Measurements from ENCODE around the gene DHRS9. TPM values are rescaled to one million over a fixed set of nuclear protein-coding genes. Genes with fewer than 3 reads are reported as not detected.

Gene DHRS9
- total and polyA plus RNA-seq, 2 of the 4 experiments (the other 2 are of a cell fraction), result not detected

DNA sequence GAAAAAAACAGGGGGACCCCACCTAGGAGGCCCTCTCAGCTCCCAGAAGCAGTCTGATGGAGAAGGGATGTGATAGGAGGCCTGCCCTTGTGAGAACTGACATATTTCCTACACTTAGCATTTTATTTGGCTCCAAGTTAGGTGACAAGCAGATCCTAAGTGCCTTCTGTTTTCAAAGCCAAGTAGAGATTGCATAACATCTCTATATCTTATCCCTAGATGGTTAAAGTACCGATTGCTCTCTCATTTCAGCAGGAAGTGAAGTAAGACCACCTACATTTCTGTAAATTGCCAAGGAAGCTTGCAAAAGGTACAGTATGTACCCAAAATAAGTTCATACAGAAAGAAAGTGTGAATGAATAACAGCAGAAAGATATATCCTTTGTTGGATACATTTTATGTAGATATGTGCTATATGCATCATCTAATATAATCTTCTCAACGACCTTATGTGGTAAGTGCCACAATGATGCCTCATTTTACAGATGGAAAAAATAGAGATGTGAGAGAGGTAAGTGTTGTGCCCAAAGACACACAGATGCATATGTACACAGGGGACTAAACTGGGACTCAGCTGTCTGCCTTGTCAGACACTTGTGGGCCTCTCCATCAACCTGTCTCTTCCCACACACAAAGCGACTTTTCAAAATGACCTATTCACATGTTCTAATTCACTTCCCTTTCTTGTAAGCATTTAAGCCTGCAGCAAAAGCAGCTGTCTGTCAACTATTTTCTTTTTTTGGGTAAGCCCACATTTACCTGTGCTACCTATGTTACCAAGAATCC is 38.9 kb downstream of the DHRS9 start:
- no peaks in the 10 kb centered on the region for H3K9me3 ChIP-seq (ENCODE audit: control insufficient read depth, insufficient read depth, low read length)
- H3K14ac ChIP-seq (replicated peaks; ENCODE audit: low read depth, low read length), result no peak overlapping the region
- ATAC-seq (ENCODE audit: low read depth), result no peak
- no peak overlapping the region for H3K4me2 ChIP-seq (ENCODE audit: low read depth, low read length)
- H3K27me3 ChIP-seq (ENCODE audit: control insufficient read depth, insufficient read depth, low read length), result no peaks in the 10 kb centered on the region
- H3K4me3 ChIP-seq (ENCODE audit: insufficient read depth, low read depth, low read length), result no peak overlapping the region
- H2BK15ac ChIP-seq (ENCODE audit: low read depth, low read length), result no peak overlapping the region
- no peak overlapping the region for H2BK5ac ChIP-seq (ENCODE audit: low read depth, low read length, poor library complexity, severe bottlenecking)
- no peaks in the 10 kb centered on the region for H4K20me1 ChIP-seq (ENCODE audit: insufficient read depth, low read length)
- intact Hi-C loops (cut with micrococcal nuclease) (no loop called here), dilution Hi-C loops (cut with HindIII; ENCODE audit: low sequenced_read_pairs, unreplicated experiment) (no loop called here), in situ Hi-C loops (cut with MboI; ENCODE audit: low sequenced_read_pairs) (no loop called here)
- H3K4me1 ChIP-seq (ENCODE audit: control insufficient read depth, insufficient read depth, low read length), result no peaks in the 10 kb centered on the region
- H3K23ac ChIP-seq (ENCODE audit: low read depth, low read length), result no peak overlapping the region
- no peak overlapping the region for H2AFZ ChIP-seq (replicated peaks; ENCODE audit: low read length, poor library complexity)
- POLR2A ChIA-PET (ENCODE audit: unreplicated experiment), result no interaction called here
- H3K18ac ChIP-seq (ENCODE audit: low read depth, low read length), result no peak overlapping the region
- no peak overlapping the region for H3K4ac ChIP-seq (ENCODE audit: low read depth, low read length)
- H4K5ac ChIP-seq (ENCODE audit: low read depth, low read length), result no peak overlapping the region
- no peak for DNase-seq
- H3K36me3 ChIP-seq (ENCODE audit: control insufficient read depth, insufficient read depth, low read length), result no peaks in the 10 kb centered on the region
- H2AK5ac ChIP-seq (ENCODE audit: low read depth, low read length), result no peak overlapping the region
- no peak overlapping the region for H3K27ac ChIP-seq (ENCODE audit: insufficient read depth, low read length)
- no peak overlapping the region for H3K56ac ChIP-seq (ENCODE audit: extremely low read depth, insufficient read depth, low read length)
- no peak overlapping the region for H2BK20ac ChIP-seq (ENCODE audit: low read depth, low read length)
- H3K9me1 ChIP-seq (ENCODE audit: insufficient read depth, low read length), result no peaks in the 10 kb centered on the region
- H4K91ac ChIP-seq (ENCODE audit: insufficient read depth, low read depth, low read length), result no peak overlapping the region
- no peak overlapping the region for H3K9ac ChIP-seq (ENCODE audit: low read depth, low read length)
- H3K79me1 ChIP-seq (ENCODE audit: low read depth in 1 of 2, low read length in 2 of 2), result no peaks in the 10 kb centered on the region
- no peak overlapping the region for H4K8ac ChIP-seq (ENCODE audit: low read depth in 2 of 2, low read length in 2 of 2)
- H2BK120ac ChIP-seq (ENCODE audit: low read depth, low read length), result no peak overlapping the region
- CTCF ChIA-PET, result no interaction called here
- BruUV-seq (replicated peaks), result no TSS peak
- TF ChIP-seq MAZ (IDR thresholded peaks at IDR 0.05; ENCODE audit: borderline replicate concordance, low read depth, low read length), result no peak
- TF ChIP-seq MAFK (IDR thresholded peaks at IDR 0.05; ENCODE audit: low read depth, low read length), result no peak
- no peak for TF ChIP-seq CEBPB (IDR thresholded peaks at IDR 0.05; ENCODE audit: low read depth, low read length)
- TF ChIP-seq, protein P1, sequence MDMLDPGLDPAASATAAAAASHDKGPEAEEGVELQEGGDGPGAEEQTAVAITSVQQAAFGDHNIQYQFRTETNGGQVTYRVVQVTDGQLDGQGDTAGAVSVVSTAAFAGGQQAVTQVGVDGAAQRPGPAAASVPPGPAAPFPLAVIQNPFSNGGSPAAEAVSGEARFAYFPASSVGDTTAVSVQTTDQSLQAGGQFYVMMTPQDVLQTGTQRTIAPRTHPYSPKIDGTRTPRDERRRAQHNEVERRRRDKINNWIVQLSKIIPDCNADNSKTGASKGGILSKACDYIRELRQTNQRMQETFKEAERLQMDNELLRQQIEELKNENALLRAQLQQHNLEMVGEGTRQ (IDR thresholded peaks at IDR 0.05; ENCODE audit: low read depth, low read length), result no peak
- TF ChIP-seq, protein P2, sequence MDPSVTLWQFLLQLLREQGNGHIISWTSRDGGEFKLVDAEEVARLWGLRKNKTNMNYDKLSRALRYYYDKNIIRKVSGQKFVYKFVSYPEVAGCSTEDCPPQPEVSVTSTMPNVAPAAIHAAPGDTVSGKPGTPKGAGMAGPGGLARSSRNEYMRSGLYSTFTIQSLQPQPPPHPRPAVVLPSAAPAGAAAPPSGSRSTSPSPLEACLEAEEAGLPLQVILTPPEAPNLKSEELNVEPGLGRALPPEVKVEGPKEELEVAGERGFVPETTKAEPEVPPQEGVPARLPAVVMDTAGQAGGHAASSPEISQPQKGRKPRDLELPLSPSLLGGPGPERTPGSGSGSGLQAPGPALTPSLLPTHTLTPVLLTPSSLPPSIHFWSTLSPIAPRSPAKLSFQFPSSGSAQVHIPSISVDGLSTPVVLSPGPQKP (IDR thresholded peaks at IDR 0.05; ENCODE audit: borderline replicate concordance, low read depth, low read length), result no peak
- no peak for TF ChIP-seq MXI1 (IDR thresholded peaks at IDR 0.05; ENCODE audit: borderline replicate concordance, low read depth, low read length)
- TF ChIP-seq RFX5 (IDR thresholded peaks at IDR 0.05; ENCODE audit: low read depth, low read length), result no peak
- no peak for TF ChIP-seq BHLHE40 (IDR thresholded peaks at IDR 0.05; ENCODE audit: low read depth, low read length)
- TF ChIP-seq RCOR1 (IDR thresholded peaks at IDR 0.05; ENCODE audit: insufficient replicate concordance, low read length), result no peak
- TF ChIP-seq SMC3 (IDR thresholded peaks at IDR 0.05; ENCODE audit: low read depth, low read length), result no peak
- no peak for TF ChIP-seq FOS (IDR thresholded peaks at IDR 0.05; ENCODE audit: low read depth, low read length)
- TF ChIP-seq, protein P3, sequence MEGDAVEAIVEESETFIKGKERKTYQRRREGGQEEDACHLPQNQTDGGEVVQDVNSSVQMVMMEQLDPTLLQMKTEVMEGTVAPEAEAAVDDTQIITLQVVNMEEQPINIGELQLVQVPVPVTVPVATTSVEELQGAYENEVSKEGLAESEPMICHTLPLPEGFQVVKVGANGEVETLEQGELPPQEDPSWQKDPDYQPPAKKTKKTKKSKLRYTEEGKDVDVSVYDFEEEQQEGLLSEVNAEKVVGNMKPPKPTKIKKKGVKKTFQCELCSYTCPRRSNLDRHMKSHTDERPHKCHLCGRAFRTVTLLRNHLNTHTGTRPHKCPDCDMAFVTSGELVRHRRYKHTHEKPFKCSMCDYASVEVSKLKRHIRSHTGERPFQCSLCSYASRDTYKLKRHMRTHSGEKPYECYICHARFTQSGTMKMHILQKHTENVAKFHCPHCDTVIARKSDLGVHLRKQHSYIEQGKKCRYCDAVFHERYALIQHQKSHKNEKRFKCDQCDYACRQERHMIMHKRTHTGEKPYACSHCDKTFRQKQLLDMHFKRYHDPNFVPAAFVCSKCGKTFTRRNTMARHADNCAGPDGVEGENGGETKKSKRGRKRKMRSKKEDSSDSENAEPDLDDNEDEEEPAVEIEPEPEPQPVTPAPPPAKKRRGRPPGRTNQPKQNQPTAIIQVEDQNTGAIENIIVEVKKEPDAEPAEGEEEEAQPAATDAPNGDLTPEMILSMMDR (conservative IDR thresholded peaks at IDR 0.05; ENCODE audit: low read depth, low read length), result no peak
- no peak for TF ChIP-seq NFE2L2 (IDR thresholded peaks at IDR 0.05; ENCODE audit: low read depth, low read length)
- TF ChIP-seq POLR2A (IDR thresholded peaks at IDR 0.05; ENCODE audit: low read depth, low read length), result no peak
- WGBS, 2 experiments (ENCODE audit: extremely low coverage in 2 of 2, insufficient read length in 1 of 2), result 55% methylated on average over 1 of the region's 3 CpGs; no CpG with 5 or more reads in 1 of the 2 experiments
- H2AK9ac ChIP-seq (replicated peaks; ENCODE audit: low read depth, low read length, poor library complexity), result no peak overlapping the region
